Endothelial cell of umbilical vein (primary cell): ENCODE results near the gene NRCAM. TPM values are rescaled to one million over a fixed set of nuclear protein-coding genes. Genes with fewer than 3 reads are reported as not detected.
A peak's percentile ranks its signal among the peaks of the same experiment; 100 is the strongest.

Experiments
- BruUV-seq: library from RNA; stranded (reverse); fragments of 400-500 nt; replicated peaks from 2 replicates; lab custom pipeline; 2021; lab: Mats Ljungman, UMichigan
- CTCF ChIA-PET: fragments of 300-600, 350-600 bp; sonication (Branson Sonifier 250); formaldehyde crosslinking; loops from one replicate; lab custom pipeline; 2021; ENCODE audit warnings: antibody characterized with exemption, inconsistent platforms; lab: Charles Lee
- POLR2A ChIA-PET: fragments of 300-600, 350-600 bp; sonication (Branson Sonifier 250); formaldehyde crosslinking; loops from one replicate; lab custom pipeline; 2021; ENCODE audit warnings: antibody characterized with exemption, inconsistent platforms; lab: Charles Lee
- DNase-seq: peaks from one replicate; pipeline ENCODE4 v3.0.0-alpha.2; 2011; ENCODE audit warnings: low read depth, low spot score
- FAIRE-seq: peaks from 2 replicates; lab custom pipeline; 2011; peaks lifted over from hg19 to GRCh38; lab: Jason Lieb, UNC
- H2AFZ ChIP-seq: 2 replicates; pipeline ENCODE4 v1.6.0; 2012; ENCODE audit warnings: low read depth, low read length, control low read depth, inconsistent platforms
- H3K27ac ChIP-seq: 2 replicates; pipeline ENCODE4 v1.5.1; 2011; ENCODE audit warnings: low read depth, mild to moderate bottlenecking, control low read depth, low read length, moderate library complexity; ENCODE audit not compliant: insufficient read depth
- H3K27me3 ChIP-seq, 2 experiments: 2 replicates each; pipeline versions ENCODE4 v1.6.0 to v1.6.1; 2011; ENCODE audit warnings: low read length in 2 of 2, mixed read lengths in 1 of 2; ENCODE audit not compliant: control insufficient read depth in 2 of 2, insufficient read depth in 2 of 2
- H3K36me3 ChIP-seq, 2 experiments: 2 replicates in 1 of 2; 3 replicates in 1 of 2; pipeline ENCODE4 v1.5.1; 2011; ENCODE audit warnings: low read length in 2 of 2, mild to moderate bottlenecking in 1 of 2, moderate library complexity in 1 of 2; ENCODE audit not compliant: control insufficient read depth in 2 of 2, insufficient read depth in 2 of 2; ENCODE audit errors: extremely low read depth in 1 of 2
- H3K4me1 ChIP-seq: 3 replicates; pipeline ENCODE4 v1.5.1; 2011; ENCODE audit warnings: mild to moderate bottlenecking, low read length; ENCODE audit not compliant: control insufficient read depth, insufficient read depth; ENCODE audit errors: extremely low read depth
- H3K4me2 ChIP-seq: 2 replicates; pipeline ENCODE4 v1.6.1; 2011; ENCODE audit warnings: low read length, control low read depth, mixed read lengths; ENCODE audit not compliant: insufficient read depth
- H3K4me3 ChIP-seq, 3 experiments: fragments of 200-600 bp in 1 of 3; sonication (generic), shearing (Covaris generic) in 1 of 3; replicated peaks in 1 of 3; 2 replicates each; pipeline ENCODE4 v1.5.1; 2011 to 2016; ENCODE audit warnings: control low read depth in 3 of 3, low read length in 3 of 3, mild to moderate bottlenecking in 2 of 3, inconsistent platforms in 1 of 3, low read depth in 1 of 3, moderate library complexity in 1 of 3; ENCODE audit not compliant: insufficient read depth in 1 of 3
- H3K79me2 ChIP-seq: 2 replicates; pipeline ENCODE4 v1.6.0; 2012; ENCODE audit warnings: low read length, inconsistent platforms; ENCODE audit not compliant: control insufficient read depth, insufficient read depth
- H3K9ac ChIP-seq: replicated peaks from 2 replicates; pipeline ENCODE3; 2011; ENCODE audit warnings: low read length, control low read depth; ENCODE audit not compliant: insufficient read depth; ENCODE audit errors: extremely low read depth
- H3K9me1 ChIP-seq: replicated peaks from 3 replicates; pipeline ENCODE4 v1.6.0; 2011; ENCODE audit warnings: mild to moderate bottlenecking, low read length; ENCODE audit not compliant: control insufficient read depth, insufficient read depth; ENCODE audit errors: extremely low read depth
- H3K9me3 ChIP-seq: replicated peaks from 2 replicates; pipeline ENCODE4 v1.5.1; 2012; ENCODE audit warnings: low read length, inconsistent platforms; ENCODE audit not compliant: control insufficient read depth, insufficient read depth
- H4K20me1 ChIP-seq: replicated peaks from 2 replicates; pipeline ENCODE3; 2011; ENCODE audit warnings: mild to moderate bottlenecking, low read length; ENCODE audit not compliant: control insufficient read depth, insufficient read depth; ENCODE audit errors: extremely low read depth
- EZH2 ChIP-seq: IDR thresholded peaks from 2 replicates; pipeline ENCODE4 v1.6.1; 2012; ENCODE audit warnings: borderline replicate concordance, low read depth, mild to moderate bottlenecking, moderate library complexity, low read length, inconsistent platforms; ENCODE audit not compliant: severe bottlenecking
- FOS ChIP-seq: IDR thresholded peaks from 2 replicates; pipeline ENCODE4 v1.6.1; 2011; ENCODE audit warnings: mild to moderate bottlenecking, low read length, moderate library complexity, borderline replicate concordance; ENCODE audit not compliant: insufficient read depth
- JUN ChIP-seq: IDR thresholded peaks from 2 replicates; pipeline ENCODE4 v1.6.1; 2011; ENCODE audit warnings: borderline replicate concordance, low read depth; ENCODE audit not compliant: insufficient read length, insufficient read depth
- dilution Hi-C: fragments of 300-500 bp; cut with MboI; formaldehyde crosslinking; loops from one replicate; pipeline ENCODE4 v1.15.0; 2019; ENCODE audit warnings: low sequenced_read_pairs; ENCODE audit not compliant: extremely low pct_ligation_motif_present
- intact Hi-C: fragments of 100-400 bp; cut with micrococcal nuclease; formaldehyde crosslinking; loops from one replicate; pipeline ENCODE4 v1.10.0; 2022
- polyA plus RNA-seq, 4 experiments: library from polyadenylated mRNA; depleted of rRNA in 3 of 4; stranded (reverse) in 3 of 4; unstranded in 1 of 4; fragments of >200 nt; gene quantifications; 2 replicates each; pipeline versions ENCODE4 v1.2.1 to v1.2.3, GENCODE V29; 2011 to 2012; ENCODE audit warnings: missing spikeins in 1 of 4
- total RNA-seq: library from RNA; stranded (reverse); gene quantifications from 2 replicates; pipeline ENCODE4 v1.2.3, GENCODE V29; 2021
- TF ChIP-seq, protein P1 (sequence below), 2 donors: IDR thresholded peaks; 1 replicate in 1 of 2; 2 replicates in 1 of 2; pipeline ENCODE4 v1.5.1; 2011; ENCODE audit warnings: low read length in 2 of 2, mild to moderate bottlenecking in 2 of 2, moderate library complexity in 2 of 2, control low read depth in 1 of 2, inconsistent platforms in 1 of 2, low read depth in 1 of 2; ENCODE audit not compliant: insufficient read depth in 1 of 2; ENCODE audit errors: extremely low read depth in 1 of 2

NRCAM gene
- total and polyA plus RNA-seq, 2 donors (not counting 3 experiments of a cell fraction or from before 2014, with no cell fraction given), result 26.0 to 47.6 TPM

DNA sequence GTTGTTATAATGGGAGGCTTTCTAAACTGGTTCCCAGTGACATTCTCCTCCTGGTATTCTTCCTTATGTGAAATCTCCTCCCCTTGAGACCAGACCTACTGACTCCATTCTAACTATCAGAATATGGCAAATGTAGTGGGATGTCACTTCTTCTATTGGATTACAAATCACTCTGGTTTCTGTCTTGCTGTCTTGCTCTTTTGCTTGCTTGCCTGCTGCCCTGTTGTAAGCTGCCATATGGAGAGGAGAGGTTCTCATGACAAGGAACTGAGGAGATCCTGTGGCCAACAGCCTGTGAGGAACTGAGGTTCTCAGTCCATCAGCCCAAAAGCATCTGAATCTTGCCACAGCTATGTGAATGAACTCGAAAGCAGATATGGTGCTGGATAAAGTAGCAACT is 4.7 kb upstream of the NRCAM start:
- FAIRE-seq, result no peak
- intact Hi-C loops, result loop anchor here (1.0 kb wide), 1 partner anchor 280 kb away; no protein-coding TSS in a partner anchor
- H3K27ac ChIP-seq, result no peak overlapping the region

DNA sequence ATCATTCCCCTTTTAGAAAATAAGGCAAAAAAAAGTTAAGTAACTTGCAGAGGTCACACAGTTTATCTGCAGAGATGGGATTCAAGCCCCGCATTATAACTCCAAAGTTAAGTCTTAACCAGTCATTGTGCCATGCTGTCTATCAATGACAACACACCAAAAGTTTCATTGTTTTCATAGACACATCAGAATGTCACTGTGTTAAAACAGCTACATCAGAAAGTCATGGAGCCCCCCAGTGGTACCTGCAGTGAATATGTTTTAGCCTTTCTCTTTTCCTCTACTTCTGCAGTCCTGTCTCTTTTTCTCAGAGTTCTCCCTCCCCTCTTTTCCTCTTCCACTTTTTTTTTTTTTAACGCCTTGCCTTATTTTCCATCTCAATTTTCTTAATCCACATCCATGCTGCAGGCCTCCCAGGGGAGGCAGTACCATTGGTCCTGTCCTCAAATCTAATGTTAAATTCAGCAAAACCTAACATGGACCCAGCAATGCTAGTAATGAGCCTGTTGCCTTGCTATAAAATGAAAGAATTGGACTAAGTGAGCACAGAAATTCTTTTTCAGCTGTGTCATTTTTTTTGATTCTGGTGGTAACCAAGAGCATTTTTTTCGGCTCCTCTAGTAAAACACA is 3.8 kb upstream of the NRCAM start:
- Histone ChIP-seq H3K36me3 (no peaks in the 10 kb centered on the region), H3K9me1 (no peaks in the 10 kb centered on the region), H2AFZ (no peak overlapping the region), H3K4me3 (no peak overlapping the region), H3K27me3 (no peaks in the 10 kb centered on the region), H3K27ac (no peak overlapping the region), H3K4me1 (peaks cover 6% of the 10 kb centered on the region), H3K9me3 (no peaks in the 10 kb centered on the region), H4K20me1 (no peaks in the 10 kb centered on the region), H3K4me2 (no peak overlapping the region), H3K9ac (no peak overlapping the region), H3K79me2 (peaks cover 5% of the 10 kb centered on the region)
- intact Hi-C loops (loop anchor here (1.0 kb wide), 1 partner anchor 279 kb away; no protein-coding TSS in a partner anchor), dilution Hi-C loops (no loop called here)
- ChIA-PET CTCF (interaction anchor here (0.6 to 3.4 kb wide), 24 partner anchors 11 to 306 kb away, joined by 3 to 25 read pairs (median 3); no protein-coding TSS in a partner anchor), POLR2A (interaction anchor here (1.1 kb wide), 1 partner anchor 58 kb away, joined by 7 read pairs; no protein-coding TSS in a partner anchor)
- DNase-seq (peak; percentile 59), FAIRE-seq (peak; percentile 97)
- no TSS peak for BruUV-seq
- TF ChIP-seq, protein P1, sequence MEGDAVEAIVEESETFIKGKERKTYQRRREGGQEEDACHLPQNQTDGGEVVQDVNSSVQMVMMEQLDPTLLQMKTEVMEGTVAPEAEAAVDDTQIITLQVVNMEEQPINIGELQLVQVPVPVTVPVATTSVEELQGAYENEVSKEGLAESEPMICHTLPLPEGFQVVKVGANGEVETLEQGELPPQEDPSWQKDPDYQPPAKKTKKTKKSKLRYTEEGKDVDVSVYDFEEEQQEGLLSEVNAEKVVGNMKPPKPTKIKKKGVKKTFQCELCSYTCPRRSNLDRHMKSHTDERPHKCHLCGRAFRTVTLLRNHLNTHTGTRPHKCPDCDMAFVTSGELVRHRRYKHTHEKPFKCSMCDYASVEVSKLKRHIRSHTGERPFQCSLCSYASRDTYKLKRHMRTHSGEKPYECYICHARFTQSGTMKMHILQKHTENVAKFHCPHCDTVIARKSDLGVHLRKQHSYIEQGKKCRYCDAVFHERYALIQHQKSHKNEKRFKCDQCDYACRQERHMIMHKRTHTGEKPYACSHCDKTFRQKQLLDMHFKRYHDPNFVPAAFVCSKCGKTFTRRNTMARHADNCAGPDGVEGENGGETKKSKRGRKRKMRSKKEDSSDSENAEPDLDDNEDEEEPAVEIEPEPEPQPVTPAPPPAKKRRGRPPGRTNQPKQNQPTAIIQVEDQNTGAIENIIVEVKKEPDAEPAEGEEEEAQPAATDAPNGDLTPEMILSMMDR (IDR thresholded peaks at IDR 0.05; ENCODE audit: extremely low read depth in 1 of 2, insufficient read depth in 1 of 2, low read depth in 1 of 2, low read length in 2 of 2), result peak; percentile 60 to 65
- TF ChIP-seq JUN (no peak), FOS (no peak)

More for the DNA sequence above, 4.7 kb upstream of the NRCAM start:
- H3K4me2 ChIP-seq, result no peak overlapping the region
- POLR2A ChIA-PET, result interaction anchor here (1.1 kb wide), 1 partner anchor 57 kb away, joined by 7 read pairs; no protein-coding TSS in a partner anchor
- dilution Hi-C loops, result no loop called here
- H3K36me3 ChIP-seq, result no peaks in the 10 kb centered on the region
- H3K79me2 ChIP-seq, result no peaks in the 10 kb centered on the region
- no peak overlapping the region for H3K9ac ChIP-seq
- no peaks in the 10 kb centered on the region for H4K20me1 ChIP-seq
- no peaks in the 10 kb centered on the region for H3K9me3 ChIP-seq
- TF ChIP-seq FOS (no peak), EZH2 (no peak)
- peaks cover 6% of the 10 kb centered on the region for H3K4me1 ChIP-seq
- BruUV-seq, result no TSS peak
- no peak overlapping the region for H3K4me3 ChIP-seq
- H2AFZ ChIP-seq, result no peak overlapping the region
- CTCF ChIA-PET, result interaction anchor here (0.9 to 3.4 kb wide), 5 partner anchors 11 to 307 kb away, joined by 3 to 22 read pairs (median 4); no protein-coding TSS in a partner anchor
- H3K9me1 ChIP-seq, result no peaks in the 10 kb centered on the region
- no peaks in the 10 kb centered on the region for H3K27me3 ChIP-seq
- DNase-seq, result no peak
